ENCODE data around the gene SMARCAL1. TPM values are rescaled to one million over a fixed set of nuclear protein-coding genes. Genes with fewer than 3 reads are reported as not detected.
"Not testable (repeated sequence)": the region's sequence is repeated elsewhere in the genome, so short reads cannot be mapped to it uniquely, and the experiment has no call there.

SMARCAL1 gene
- total and polyA plus RNA-seq, 8 donors: 5.5 to 12.8 (median 7.4) TPM

DNA sequence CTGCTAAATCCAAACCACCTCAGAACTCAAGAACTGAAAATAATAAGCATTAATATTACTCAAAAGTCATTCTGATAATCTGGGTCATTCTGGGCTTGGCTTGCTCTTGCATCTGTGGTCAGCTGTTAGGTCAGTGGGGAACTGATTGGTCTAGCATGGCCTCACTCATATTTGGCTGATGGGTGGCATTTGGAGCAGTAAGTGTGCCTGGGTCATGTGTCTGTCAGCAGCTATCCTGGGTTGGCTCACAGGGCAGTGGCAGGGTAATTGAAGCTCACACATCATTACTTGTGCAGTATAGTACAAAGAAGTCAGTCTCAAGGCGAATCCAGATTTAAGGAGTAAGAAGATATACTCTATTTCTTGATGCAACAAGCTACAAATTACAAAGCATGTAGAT is 95.9 kb downstream of the SMARCAL1 start:
- 94 to 100% methylated on average over 1 of the region's 1 CpG for WGBS, 2 donors
- H3K36me3 ChIP-seq: peaks cover 0 to 3% (median 0%) of the 10 kb centered on the region in 3 donors
- no peaks in the 10 kb centered on the region for H3K9me3 ChIP-seq
- H3K4me1 ChIP-seq: no peaks in the 10 kb centered on the region
- intact Hi-C loops (cut with DNase I): no loop called here
- DNase-seq: no peak
- H3K27me3 ChIP-seq: no peaks in the 10 kb centered on the region
- H3K4me3 ChIP-seq: no peak overlapping the region
- no peak for TF ChIP-seq CTCF (IDR thresholded peaks at IDR 0.05)
- no peak for ATAC-seq
- no peak for FAIRE-seq
- no peak overlapping the region for H3K27ac ChIP-seq

DNA sequence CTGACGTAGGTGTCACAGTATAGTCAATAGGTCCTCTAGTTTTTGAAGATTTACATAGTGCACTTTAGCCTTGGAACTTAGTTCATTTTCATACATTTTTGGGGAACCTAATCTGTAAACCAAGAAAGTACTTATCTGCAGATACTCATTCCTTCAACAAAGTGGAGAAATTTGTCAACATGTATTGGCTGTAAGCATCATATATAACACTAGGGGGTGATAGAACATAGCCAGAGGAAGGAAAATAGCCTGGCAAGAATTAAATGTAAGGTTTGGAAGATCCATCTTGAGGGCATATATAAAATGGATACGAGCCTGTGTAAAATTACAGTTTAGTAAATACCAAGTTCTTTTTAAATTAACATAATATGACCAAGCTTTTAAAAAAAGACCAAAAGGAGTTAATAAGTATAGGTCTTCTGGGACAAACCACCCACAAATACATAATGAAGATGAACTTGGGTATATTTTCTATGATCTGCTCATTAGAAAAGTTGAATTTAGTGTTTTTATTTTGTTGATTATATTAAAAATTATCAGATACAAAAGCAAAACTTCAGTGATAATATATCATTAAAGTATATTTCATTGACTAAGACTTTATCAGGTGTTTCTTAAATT is 104.6 kb downstream of the SMARCAL1 start:
- intact Hi-C loops (cut with DNase I): loop anchor here in 2 of 3 donors (5.0 kb wide), 1 partner anchor 150 kb away; no protein-coding TSS in a partner anchor
- peak; percentile 29 to 70 (median 58) for TF ChIP-seq CTCF (IDR thresholded peaks at IDR 0.05)
- Histone ChIP-seq H3K27me3 (no peaks in the 10 kb centered on the region), H3K9me3 (no peaks in the 10 kb centered on the region), H3K4me3 (no peak overlapping the region), H3K27ac (no peak overlapping the region), H3K36me3 (no peaks in the 10 kb centered on the region), H3K4me1 (no peaks in the 10 kb centered on the region)
- FAIRE-seq (no peak), DNase-seq (no peak), ATAC-seq (peak; percentile 66 to 81 (median 73))
- WGBS, 2 donors: 36 to 39% methylated on average over 2 of the region's 2 CpGs

DNA sequence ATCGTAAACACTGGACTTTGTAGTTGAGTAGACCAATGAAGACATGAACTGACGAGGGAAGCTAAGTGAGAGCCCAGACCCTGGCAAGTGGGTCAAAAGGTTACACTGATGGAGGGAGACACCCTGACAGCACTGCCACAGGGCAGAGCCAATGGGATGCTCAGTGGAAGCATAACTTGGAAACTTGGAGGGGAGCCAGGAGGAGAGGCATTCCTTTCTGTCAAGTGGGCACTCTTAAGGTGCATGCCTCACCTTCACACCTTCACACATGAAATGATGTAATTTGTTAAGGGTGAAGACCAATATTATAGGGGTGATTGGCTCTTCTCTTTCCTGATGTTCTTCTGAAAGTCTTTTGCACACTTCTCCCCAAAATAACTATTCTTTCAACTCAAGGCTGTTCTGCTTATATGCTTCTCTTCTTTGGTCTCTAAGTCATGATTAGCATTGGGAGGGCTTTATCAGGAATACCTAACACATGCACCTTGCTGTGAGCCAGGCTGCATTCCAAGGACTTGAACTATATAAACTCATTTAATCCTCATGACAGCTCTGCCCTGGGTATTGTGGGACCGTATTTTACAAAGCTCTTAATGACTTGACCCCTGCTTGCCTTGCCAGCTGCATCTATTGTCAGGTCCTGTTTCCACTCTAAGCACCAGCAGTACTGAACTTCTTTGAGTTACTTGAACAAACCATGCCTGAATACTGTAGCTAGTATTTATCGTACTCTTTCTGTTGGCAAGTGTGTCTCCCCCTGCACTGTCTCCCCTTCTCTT is 105.4 kb downstream of the SMARCAL1 start:
- Histone ChIP-seq H3K4me1 (no peaks in the 10 kb centered on the region), H3K36me3 (no peaks in the 10 kb centered on the region), H3K4me3 (no peak overlapping the region), H3K27me3 (no peaks in the 10 kb centered on the region), H3K27ac (no peak overlapping the region), H3K9me3 (no peaks in the 10 kb centered on the region)
- intact Hi-C loops (cut with DNase I): loop anchor here in 2 of 3 donors (5.0 kb wide), 1 partner anchor 150 kb away; no protein-coding TSS in a partner anchor
- 75 to 83% methylated on average over 4 of the region's 4 CpGs for WGBS, 2 donors
- TF ChIP-seq CTCF (IDR thresholded peaks at IDR 0.05): no peak
- no peak for FAIRE-seq
- ATAC-seq: no peak
- DNase-seq: no peak

- not testable (repeated sequence) for H3K36me3 ChIP-seq, H3K27ac ChIP-seq, H3K9me3 ChIP-seq, H3K4me1 ChIP-seq, ATAC-seq, DNase-seq, H3K27me3 ChIP-seq, FAIRE-seq, H3K4me3 ChIP-seq
- intact Hi-C loops (cut with DNase I): loop anchor here in 2 of 3 donors (5.0 kb wide), 1 partner anchor 149 kb away; no protein-coding TSS in a partner anchor
- WGBS, 2 donors: 80% methylated on average over 8 to 9 of the region's 9 CpGs
Measured at GRCh38 chr2:216518566-216519119, 106.4 kb downstream of the SMARCAL1 start.

DNA sequence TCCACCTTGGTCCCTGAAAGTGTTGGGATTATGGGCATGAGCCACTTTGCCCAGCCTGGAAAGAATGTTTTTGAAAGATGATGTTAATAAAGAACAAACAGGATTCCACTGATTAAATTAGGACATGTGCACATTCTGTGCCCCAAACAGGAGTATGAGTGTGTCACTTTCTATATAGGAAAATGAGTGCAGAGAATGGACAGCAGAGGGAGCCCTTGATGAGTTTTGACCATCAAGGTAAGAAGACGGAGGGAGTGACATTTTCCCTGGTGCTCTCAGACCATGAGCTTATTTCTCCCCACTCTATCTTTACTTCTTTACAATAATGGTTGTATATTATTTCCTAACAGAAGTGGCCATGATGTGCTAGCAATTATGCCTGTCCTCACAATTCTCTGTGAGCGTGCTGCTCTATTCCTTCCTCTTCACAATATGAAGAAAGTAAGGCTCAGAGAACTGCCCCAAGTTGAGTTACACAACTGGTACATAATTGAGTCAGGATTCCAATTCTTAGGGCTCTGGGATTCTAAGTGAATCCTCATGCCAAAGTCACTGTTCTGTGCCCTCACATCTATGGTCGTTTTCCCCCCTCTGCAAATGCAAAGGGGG is 107.0 kb downstream of the SMARCAL1 start:
- DNase-seq (peak in 4 of 6 donors; percentile 37 to 77 (median 72)), FAIRE-seq (no peak)
- intact Hi-C loops (cut with DNase I): loop anchor here in 2 of 3 donors (5.0 kb wide), 1 partner anchor 148 kb away; no protein-coding TSS in a partner anchor

More for the DNA sequence above, 107.0 kb downstream of the SMARCAL1 start:
- Histone ChIP-seq H3K27ac (no peak overlapping the region), H3K27me3 (no peaks in the 10 kb centered on the region), H3K36me3 (no peaks in the 10 kb centered on the region), H3K4me1 (no peaks in the 10 kb centered on the region), H3K4me3 (no peak overlapping the region), H3K9me3 (no peaks in the 10 kb centered on the region)
- 50 to 58% methylated on average over 3 of the region's 3 CpGs for WGBS, 2 donors
- peak; percentile 37 to 71 (median 62) for TF ChIP-seq CTCF (IDR thresholded peaks at IDR 0.05)
- peak; percentile 83 to 95 (median 91) for ATAC-seq
